GM21825 (cell line): Measurements from ENCODE around the gene ZNF519.
"Not testable (repeated sequence)": the region's sequence is repeated elsewhere in the genome, so short reads cannot be mapped to it uniquely, and the experiment has no call there.

Experiments used
- ATAC-seq: cut with Tn5 transposase; IDR thresholded peaks from one replicate; pipeline ENCODE4 v1.9.1; 2021; ENCODE audit warnings: mild to moderate bottlenecking, moderate library complexity; ENCODE audit not compliant: unreplicated experiment

ZNF519 gene

DNA sequence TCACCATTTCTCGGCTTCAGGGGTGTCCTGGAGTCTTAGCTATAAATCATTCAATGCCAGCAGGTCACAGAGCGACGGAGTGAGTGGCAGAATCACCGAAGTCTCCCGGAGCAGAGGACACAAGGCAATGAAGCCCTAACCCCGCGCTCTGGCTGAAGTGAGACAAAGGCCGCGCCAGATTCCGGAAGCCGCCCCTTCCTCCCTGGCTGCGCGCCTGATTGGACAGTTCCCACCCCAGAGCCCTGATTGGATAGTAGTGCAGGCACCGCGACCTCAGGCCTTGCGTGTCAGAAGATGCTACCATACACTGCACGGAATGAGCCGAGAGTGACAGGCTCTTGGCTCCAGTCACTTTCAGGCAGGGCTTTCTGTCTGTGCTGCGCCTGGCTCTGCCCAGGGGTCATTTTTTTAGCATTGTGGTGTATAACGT is at the start of gene ZNF519:
ZNF519 (minus strand) TSS at position 165 of the 430 bp plus-strand sequence; CDS start at position 7, 158 bp downstream.
- ATAC-seq = peak; percentile 100

DNA sequence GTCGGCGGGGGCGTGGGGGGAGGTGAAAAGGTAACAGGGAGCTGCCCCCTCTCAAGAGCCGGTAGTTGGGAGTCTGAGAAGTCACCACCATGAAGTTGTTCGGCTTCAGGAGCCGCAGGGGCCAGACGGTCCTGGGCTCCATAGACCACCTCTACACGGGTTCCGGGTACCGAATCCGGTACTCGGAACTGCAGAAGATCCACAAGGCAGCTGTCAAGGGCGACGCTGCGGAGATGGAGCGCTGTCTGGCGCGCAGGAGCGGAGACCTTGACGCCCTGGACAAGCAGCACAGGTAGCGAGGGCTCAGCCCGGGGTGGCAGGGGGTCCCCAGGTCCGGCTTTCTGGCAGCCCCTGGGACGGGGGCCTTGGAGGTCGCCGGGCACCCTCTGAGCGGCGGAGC is 47.1 kb upstream of the ZNF519 start:
- ATAC-seq = no peak

DNA sequence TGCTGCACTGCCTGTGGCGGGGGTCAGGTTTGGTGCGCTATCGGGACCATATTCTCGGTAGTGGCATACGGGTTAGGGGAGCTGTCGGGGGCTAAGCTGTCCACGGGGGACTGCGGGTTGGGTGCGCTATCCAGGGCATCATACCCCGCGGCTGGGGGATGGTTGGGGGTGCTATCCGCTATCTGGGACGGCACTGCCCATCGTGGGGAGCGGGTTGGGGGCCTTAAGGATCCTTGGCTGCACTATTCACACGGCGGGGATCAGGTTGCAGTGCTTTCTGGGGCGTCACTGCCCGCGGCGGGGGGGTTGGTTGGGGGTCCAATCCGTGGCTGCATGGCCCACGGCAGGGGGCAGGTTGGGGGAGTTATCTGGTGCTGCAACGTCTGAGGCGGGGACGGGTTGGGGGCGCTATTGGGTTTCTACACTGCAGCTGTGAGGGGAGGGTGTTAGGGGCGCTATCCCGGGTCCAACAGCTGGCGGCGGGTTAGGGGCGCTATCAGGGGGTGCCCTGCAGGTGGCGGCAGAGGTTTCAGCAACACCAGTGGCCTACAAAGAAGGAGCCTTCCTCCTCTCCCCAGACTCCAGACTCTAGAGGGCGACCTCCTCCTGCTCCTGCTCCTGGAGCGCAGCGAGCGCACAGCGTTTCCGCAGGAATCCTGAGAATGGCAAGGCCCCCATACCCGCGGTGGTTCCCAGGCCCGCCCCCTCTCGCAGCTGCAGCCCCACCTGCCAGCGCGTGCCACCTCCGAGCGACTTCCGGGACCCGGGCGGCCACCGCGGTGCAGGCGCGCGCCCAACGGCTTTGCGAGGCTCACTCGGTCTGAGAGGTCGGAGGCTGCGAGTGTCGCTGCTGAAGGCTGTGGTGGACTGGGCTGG is 46.3 kb upstream of the ZNF519 start:
- peak; percentile 91 for ATAC-seq

DNA sequence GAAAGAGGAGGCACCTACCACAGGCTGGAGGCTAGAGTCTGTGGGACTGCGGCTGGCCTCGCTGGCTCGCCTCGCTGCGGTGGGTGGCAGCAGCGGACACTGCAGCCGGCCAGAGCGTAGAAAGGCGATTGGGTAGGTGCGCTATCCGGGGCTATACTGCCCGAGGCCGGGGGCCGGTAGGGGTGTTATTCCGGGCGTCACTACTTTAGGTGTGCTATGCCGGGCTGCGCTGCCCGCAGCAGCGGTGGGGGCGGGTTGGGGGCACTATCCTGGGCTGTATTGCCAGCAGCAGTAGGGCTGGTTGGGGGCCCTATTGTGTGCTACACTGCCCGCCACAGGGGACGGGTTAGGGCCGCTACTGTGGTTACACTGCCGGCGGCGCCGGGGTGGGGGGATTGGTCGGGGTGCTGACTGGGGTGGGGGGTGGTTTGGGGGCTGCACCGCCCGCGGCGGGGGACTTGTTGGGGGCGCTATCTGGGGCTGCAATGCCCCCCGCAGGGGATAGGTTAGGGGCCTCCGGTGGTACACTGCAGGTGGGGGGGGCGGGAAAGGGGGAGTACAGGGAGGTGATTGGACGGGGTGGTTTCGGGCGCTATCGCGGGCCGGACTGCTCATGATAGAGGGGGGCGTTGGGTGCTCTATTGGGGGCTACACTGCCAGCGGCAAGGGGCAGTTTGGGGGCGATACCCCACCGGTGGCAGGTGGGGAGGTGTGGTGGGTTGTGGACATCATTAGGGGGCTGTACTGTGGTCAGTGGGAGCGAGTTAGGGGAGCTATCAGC is 45.5 kb upstream of the ZNF519 start:
- not testable (repeated sequence) for ATAC-seq

DNA sequence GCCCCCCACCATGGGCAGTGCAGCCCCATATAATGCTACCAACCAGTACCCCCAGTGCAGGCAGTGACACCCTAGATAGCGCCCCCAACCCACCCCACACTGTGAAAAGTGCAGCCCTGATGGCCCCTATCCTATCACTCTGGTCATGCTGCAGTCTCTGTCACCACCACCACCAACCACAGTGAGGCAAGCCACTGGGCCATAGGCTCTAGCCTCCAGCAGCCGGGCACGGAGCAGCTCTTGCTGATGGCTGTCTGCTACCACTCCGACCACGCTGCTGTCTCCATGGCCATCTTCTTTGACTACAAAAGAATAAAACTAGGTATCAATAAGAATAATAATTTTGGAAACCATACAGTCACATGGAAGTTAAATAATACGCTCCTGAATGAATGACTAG is 43.2 kb upstream of the ZNF519 start:
- not testable (repeated sequence) for ATAC-seq

DNA sequence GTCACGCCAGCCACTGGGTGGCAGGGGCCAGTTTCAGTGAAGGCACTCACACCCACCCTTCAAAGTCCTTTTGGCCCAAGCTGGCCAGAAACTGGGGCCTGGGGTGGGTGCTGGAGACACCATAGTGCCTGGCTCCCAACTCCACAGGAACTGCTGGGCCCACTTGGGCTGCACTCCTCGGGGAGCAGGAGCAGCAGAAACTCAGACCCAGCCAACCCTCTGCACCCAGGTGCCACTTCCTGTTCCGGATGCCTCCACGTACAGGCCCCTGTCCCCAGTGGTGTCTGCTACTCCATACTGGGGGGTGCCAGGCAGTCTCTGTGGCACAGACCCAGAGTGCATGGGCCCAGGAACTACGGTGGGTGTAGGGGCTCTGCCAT is 42.5 kb upstream of the ZNF519 start:
- ATAC-seq = no peak

DNA sequence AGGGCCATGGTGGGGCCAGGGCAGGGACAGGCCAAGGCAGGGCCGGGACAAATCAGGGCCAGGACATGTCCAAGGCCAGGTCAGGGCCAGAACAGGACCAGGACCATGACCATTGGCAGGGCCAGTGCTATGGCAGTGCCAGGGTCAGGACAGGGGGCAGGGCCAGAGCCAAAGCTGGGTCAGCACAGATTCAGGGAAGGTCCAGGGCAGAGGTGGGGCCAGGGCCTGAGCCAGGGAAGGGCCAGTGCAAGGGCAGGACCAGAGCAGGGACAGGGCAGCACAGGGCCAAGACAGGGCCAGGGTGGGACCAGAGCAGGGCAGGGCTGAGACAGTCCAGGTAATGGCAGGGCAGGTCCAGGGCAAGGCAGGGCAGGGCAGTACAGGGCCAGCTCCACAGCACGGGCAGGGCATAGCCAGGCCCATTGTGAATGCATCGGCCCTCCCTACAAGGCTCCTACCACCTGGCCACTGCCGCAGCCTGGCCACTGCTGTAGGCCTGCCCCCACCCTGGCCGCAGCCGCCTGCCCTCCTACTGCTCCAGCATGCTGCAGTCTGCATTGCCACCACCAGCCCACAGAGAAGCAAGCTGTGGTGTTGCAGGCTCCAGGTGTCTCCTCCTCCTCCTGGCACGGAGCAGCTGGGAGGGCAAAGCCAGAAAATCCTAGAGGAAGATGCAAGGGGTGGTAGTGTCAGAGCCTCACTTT is 41.9 kb upstream of the ZNF519 start:
- ATAC-seq = not testable (repeated sequence)

DNA sequence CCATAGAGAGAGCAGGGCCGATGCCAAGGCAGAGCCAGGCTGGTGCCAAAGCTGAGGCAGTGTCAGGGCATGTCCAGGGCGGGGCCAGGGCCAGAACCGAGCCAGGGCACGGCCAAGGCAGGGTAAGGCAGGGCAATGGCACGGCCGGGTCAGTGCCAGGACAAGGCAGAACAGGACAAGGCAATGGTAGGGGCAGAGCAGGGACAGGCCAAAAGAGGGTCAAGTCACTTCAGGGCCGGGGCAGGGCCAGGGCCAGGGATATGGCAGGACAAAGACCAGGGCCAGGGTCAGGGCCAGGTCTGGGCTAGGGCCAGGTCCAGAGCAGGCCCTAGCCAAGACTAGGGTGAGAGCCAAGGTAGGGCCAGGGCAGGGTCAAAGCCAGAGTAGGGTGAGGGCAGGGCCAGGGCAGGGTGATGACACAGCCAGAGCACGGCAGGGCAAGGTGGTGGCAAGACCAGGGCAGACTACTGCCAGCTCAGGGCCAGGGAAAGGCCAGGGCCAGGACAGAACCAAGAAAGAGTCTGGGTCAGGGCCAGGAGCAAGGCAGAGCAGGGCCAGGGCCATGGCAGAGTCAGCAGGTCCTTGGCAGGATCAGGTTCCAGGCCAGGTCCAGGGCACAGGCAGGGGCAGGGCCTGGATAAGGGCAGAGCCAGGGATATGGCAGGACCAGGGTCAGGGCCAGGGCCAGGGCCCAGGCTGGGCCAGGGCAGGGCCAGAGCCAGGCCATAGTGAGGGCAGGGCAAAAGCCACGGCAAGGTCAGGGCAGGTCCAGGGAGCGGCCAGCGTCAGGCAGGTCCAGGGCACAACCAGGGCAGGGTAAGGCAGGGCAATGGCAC is 41.1 kb upstream of the ZNF519 start:
- not testable (repeated sequence) for ATAC-seq

DNA sequence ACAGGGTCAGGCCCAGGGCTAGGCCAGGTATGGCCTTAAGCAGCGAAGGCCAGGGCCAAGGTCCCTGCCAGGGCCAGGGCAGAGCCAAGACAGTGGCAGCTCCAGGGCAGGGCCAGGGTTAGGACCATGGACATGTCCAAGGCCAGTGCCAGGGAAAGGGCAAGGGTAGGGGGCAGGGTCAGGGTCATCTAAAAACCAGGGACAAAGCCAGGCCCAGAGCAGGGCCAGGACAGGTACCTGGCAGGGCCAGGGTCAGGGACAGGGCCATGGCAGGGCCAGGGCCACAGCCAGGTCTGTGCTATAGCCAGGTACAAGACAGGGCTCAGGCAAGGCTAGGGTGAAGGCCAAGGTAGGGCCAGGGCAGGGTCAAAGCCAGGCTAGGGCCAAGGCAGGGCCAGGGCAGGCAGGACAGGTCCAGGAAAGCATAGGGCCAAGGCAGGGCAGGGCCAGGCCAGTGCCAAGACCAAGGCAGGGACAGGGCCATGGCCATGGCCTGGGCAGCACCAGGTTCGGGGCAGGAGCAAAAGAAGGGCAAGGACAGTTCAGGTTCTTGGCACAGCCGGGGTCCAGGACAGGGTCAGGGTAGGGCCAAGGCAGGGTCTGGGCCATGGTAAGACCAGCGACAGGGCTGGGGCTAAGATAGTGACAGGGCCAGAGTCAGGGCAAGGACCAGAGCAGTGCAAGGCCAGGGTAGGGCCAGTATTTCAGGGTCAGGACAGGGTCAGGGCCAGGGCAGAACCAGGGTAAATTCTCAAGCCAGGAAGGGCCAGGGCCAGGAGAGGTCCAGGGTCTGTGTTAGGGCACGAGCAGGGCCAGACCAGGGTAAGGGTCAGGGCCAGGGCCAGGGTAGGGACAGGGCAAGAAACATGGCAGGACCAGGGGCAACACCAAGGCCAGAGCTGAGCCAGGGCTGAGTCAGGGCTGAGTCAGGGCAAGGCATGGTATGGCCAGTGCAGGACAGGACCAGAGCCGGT is 40.2 kb upstream of the ZNF519 start:
- not testable (repeated sequence) for ATAC-seq

DNA sequence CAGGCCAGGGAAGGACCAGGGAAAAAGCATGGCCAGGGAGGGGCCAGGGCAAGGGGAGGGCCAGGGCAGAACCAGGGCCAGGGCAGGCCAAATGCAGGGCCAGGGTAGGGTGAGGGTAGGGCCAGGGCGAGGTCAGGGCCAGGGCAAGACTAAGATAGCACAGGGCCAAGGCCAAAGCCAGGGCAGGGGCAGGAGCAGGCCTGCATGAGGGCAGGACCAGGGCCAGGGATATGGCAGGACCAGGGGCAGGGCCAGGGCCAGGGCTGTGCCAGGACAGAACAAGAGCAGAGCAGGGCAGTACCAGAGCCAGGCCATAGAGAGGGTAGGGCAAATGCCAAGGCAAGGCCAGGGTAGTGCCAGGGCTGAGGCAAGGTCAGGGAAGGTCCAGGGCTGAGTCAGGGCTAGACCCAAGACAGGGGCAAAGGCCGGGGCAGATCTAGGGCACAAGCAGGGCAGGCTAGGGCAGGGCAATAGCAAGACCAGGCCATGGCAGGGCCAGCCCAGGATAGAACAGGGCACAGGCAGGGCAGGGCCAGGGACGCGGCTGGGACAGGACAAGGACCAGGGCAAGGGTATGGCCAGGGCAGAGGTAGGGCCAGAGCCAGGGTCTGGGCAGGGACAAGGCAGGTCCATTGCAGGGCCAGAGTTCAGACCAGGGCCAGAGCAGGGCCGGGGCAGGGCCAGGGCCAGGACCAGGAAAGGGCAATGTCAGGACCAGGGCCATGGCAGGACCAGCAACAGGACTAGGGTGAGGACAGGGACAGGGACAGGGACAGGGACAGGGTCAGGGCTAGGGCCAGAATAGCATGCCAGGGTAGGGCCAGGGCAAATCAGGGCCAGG is 39.3 kb upstream of the ZNF519 start:
- not testable (repeated sequence) for ATAC-seq

DNA sequence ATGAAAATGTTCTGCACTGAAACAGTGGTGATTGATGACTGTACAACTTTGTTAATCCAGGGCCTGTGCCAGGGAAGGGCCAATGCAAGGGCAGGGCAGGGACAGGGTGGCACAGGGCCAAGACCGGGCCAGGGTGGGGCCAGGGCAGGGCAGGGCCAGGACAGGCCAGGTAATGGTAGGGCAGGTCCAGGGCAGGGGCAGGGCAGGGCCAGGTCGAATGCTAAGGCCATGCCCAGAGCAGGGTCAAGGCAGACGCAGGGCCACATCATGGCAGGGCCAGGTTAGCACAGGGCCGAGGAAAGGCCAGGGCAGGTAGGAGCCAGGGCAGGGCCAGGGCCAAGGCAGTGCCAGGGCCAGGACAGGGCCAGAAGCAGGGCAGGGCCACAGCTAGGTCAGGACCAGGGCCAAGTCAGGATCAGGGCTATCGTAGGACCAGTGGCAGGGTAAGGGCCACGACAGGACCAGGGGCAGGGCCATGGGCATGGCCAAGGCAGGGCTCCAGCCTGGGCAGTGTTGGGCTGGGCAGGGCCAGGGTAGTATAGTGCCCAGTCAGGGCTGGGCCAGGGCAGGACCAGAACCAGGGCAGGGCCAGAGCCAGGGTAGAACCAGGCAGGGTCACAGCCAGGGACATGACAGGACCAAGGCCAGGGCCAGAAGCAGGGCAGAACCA is 38.3 kb upstream of the ZNF519 start:
- not testable (repeated sequence) for ATAC-seq

DNA sequence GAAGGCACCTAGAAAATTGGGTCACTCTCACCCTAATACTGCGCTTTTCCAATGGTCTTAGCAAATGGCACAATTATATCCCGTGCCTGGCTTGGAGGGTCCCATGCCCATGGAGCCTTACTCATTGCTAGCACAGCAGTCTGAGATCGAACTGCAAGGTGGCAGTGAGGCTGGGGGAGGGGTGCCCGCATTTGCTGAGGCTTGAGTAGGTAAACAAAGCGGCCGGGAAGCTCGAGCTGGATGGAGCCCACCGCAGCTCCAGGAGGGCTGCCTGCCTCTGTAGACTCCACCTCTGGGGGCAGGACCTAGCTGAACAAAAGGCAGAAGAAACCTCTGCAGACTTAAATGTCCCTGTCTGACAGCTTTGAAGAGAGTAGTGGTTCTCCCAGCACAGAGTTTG is 30.7 kb upstream of the ZNF519 start:
- not testable (repeated sequence) for ATAC-seq

DNA sequence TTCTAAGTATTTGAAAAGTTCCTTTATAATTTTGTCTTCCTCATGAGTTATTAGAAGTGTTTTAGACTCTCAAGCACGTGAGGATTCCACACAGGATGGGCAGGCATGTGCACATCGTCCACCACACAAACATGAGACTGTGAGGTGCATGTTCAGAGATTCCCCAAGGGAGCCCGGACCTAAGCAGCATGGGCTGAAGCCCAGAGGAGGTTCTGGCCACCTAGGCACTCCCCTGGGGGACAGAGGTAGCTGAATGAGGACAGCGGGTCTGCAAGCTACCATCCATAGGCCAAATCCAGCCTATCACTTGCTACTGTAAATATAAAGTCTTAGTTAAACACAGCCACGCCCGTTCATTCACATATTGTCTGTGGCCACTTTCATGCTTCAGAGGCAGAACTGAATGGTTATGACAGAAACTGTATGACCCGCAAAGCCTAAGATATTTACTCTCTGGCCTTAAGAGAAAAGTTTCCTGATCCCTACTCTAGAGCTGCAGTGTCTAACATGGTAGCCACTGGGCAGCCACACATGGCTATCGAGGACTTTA is 19.4 kb upstream of the ZNF519 start:
- ATAC-seq = not testable (repeated sequence)

DNA sequence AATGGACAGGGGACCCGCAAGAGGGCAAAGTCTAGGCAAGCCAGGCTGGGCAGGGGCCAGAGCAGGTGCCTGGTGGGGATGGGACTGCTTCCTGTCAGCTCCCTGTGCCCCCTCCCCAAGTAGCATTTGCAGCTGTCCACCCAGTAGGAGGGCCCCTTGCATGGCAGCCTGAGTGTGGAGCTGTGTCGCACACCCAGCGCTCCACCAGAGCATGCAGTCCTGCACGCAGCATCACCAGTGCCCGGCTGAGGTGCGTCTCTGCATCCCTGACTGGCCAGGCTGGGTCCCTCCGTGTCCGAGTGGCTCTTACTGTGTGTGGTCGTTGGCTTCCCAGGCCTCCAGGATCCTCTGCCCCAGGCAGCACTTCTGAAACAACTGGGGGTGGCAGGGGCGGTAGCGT is 18.5 kb upstream of the ZNF519 start:
- not testable (repeated sequence) for ATAC-seq

DNA sequence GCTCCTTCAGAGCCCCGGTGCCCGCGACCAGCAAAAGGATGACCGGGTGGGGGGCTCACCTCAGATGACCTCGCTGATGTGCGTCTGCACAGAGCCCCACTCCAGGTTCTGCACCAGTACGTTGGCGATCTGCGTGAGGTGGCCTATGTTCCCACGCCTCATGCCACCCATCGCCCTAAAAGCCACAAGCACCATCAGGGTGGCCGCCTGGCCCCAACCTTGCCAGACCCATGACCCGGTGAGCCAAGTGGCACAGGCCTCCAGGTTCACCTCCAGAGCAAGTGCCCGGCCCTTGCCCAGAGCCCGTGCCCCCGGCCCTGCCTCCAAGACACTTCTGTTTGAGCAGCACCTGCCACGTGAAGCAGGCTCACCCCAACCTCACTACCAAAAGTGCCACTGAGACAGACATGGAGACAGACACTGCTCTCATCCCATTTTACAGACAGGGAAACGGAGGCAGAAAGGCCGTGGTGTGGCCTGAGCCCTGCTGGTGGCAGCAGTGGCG is 17.7 kb upstream of the ZNF519 start:
- ATAC-seq = not testable (repeated sequence)

DNA sequence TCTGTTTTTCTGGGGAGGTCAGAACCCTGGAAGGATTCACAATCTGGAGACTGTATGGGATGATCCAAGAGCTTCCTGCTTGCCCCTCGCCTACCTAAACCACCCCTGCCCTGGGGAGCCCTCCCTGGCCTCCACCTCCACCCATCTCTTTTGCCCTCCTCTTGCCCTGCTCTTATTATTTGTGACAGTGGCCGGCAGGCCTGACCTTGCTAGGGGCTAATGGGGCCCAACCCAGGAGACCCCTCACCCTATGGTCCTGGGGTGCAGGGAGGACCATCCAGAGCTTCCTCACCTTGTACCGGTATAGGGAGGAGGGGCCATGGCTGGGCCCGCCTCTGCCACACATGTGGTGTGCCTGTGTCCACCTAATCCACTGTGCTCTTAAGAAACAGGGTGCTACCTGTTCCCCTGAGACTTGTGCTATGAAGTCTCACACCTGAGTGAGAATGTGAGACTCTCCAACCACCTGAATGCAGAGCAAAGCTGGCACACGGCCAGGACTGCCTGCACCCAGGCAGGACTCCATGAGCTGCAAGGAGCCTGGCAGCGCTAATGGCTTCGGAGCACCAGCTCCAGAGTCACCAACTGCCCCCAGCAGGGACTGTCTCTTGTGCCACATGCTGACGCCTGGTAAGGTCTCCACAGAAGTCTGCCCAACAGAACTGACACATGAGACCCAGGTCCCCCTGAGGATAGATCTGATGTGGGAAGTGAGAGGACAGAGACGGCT is 17.1 kb upstream of the ZNF519 start:
- ATAC-seq = not testable (repeated sequence)
